Measurements from ENCODE around the gene CLCN7. TPM values are rescaled to one million over a fixed set of nuclear protein-coding genes. Genes with fewer than 3 reads are reported as not detected.
A peak's percentile ranks its signal among the peaks of the same experiment; 100 is the strongest.

CLCN7 gene
- total and polyA plus RNA-seq, 2 of the 13 experiments (the other 11 are each of a cell fraction or from before 2014, with no cell fraction given), result 24.6 to 25.1 TPM

- TF ChIP-seq, protein P1, sequence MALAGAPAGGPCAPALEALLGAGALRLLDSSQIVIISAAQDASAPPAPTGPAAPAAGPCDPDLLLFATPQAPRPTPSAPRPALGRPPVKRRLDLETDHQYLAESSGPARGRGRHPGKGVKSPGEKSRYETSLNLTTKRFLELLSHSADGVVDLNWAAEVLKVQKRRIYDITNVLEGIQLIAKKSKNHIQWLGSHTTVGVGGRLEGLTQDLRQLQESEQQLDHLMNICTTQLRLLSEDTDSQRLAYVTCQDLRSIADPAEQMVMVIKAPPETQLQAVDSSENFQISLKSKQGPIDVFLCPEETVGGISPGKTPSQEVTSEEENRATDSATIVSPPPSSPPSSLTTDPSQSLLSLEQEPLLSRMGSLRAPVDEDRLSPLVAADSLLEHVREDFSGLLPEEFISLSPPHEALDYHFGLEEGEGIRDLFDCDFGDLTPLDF (CRISPR knock-in tag; IDR thresholded peaks at IDR 0.05), result no peak
- peak; percentile 54; the same call in 1 of the 2 replicates for TF ChIP-seq SAP130 (CRISPR knock-in tag; IDR thresholded peaks at IDR 0.05; ENCODE audit: low read depth)
- TF ChIP-seq RAD21 (CRISPR knock-in tag; IDR thresholded peaks at IDR 0.05), result peak; percentile 79
- TF ChIP-seq, protein P2, sequence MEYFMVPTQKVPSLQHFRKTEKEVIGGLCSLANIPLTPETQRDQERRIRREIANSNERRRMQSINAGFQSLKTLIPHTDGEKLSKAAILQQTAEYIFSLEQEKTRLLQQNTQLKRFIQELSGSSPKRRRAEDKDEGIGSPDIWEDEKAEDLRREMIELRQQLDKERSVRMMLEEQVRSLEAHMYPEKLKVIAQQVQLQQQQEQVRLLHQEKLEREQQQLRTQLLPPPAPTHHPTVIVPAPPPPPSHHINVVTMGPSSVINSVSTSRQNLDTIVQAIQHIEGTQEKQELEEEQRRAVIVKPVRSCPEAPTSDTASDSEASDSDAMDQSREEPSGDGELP (IDR thresholded peaks at IDR 0.05; ENCODE audit: borderline replicate concordance, low read depth), result no peak
- TF ChIP-seq NRL (CRISPR knock-in tag; IDR thresholded peaks at IDR 0.05; ENCODE audit: borderline replicate concordance), result no peak
- no peak for TF ChIP-seq ZUFSP (CRISPR knock-in tag; IDR thresholded peaks at IDR 0.05; ENCODE audit: borderline replicate concordance)
- no peak for TF ChIP-seq ZNF142 (CRISPR knock-in tag; IDR thresholded peaks at IDR 0.05)
- no peak for TF ChIP-seq ZNF296 (CRISPR knock-in tag; conservative IDR thresholded peaks at IDR 0.05)
- TF ChIP-seq U2AF1 (optimal IDR thresholded peaks at IDR 0.05; ENCODE audit: low read depth, low read length), result no peak
- TF ChIP-seq E2F2 (CRISPR knock-in tag; IDR thresholded peaks at IDR 0.05; ENCODE audit: borderline replicate concordance), result no peak
- TF ChIP-seq ZNF747 (CRISPR knock-in tag; IDR thresholded peaks at IDR 0.05; ENCODE audit: borderline replicate concordance), result no peak
- TF ChIP-seq SOX6 (IDR thresholded peaks at IDR 0.05), result no peak
- TF ChIP-seq SOX6 (CRISPR knock-in tag; IDR thresholded peaks at IDR 0.05), result no peak
- TF ChIP-seq GPN1 (CRISPR knock-in tag; IDR thresholded peaks at IDR 0.05; ENCODE audit: borderline replicate concordance), result no peak
- no peak for TF ChIP-seq ZNF335 (CRISPR knock-in tag; IDR thresholded peaks at IDR 0.05)
- TF ChIP-seq YY1 (IDR thresholded peaks at IDR 0.05; ENCODE audit: insufficient read depth, insufficient replicate concordance, low read depth, low read length), result peak; percentile 34
- TF ChIP-seq TMF1 (CRISPR knock-in tag; IDR thresholded peaks at IDR 0.05; ENCODE audit: low read depth), result no peak
- no peak for TF ChIP-seq HES4 (CRISPR knock-in tag; IDR thresholded peaks at IDR 0.05; ENCODE audit: borderline replicate concordance)
- TF ChIP-seq SNRNP70 (IDR thresholded peaks at IDR 0.05; ENCODE audit: low read depth, low read length), result no peak
- no peak for TF ChIP-seq ZNF430 (CRISPR knock-in tag; IDR thresholded peaks at IDR 0.05)
Observed at GRCh38 chr16:1494129-1494640, 19.4 kb upstream of the CLCN7 start (continued).
